Pulmonary artery endothelial cell (primary cell): ENCODE data around the gene ICAM1. TPM values are rescaled to one million over a fixed set of nuclear protein-coding genes. Genes with fewer than 3 reads are reported as not detected.
"Not testable (repeated sequence)": the region's sequence is repeated elsewhere in the genome, so short reads cannot be mapped to it uniquely, and the experiment has no call there.

Experiments used
- DNase-seq: peaks from one replicate; pipeline ENCODE4 v3.0.0-alpha.2; 2011; ENCODE audit warnings: low read depth, low spot score
- total RNA-seq: library from RNA; depleted of rRNA; stranded (reverse); fragments of >200 nt; gene quantifications from 2 replicates; pipeline ENCODE4 v1.2.3, GENCODE V29; 2014

Gene ICAM1
- total RNA-seq, 1 donor from 2014 or later: 20.1 TPM

GRCh38 chr19:10241826-10242449 is 29.0 kb upstream of the ICAM1 start:
- DNase-seq: not testable (repeated sequence)

GRCh38 chr19:10243606-10244005 is 27.3 kb upstream of the ICAM1 start:
- no peak for DNase-seq

GRCh38 chr19:10245189-10245939 is 25.6 kb upstream of the ICAM1 start:
- no peak for DNase-seq

- DNase-seq: no peak
Observed at GRCh38 chr19:10246511-10246910, 24.4 kb upstream of the ICAM1 start.

GRCh38 chr19:10251792-10252694 is 18.9 kb upstream of the ICAM1 start, which contains the start of gene MRPL4:
Gene MRPL4 (plus strand): TSS chr19:10252214. CDS start chr19:10252254, 40 bp downstream.
- peak; percentile 98 for DNase-seq

- DNase-seq: no peak
Observed at GRCh38 chr19:10252707-10253106, 18.2 kb upstream of the ICAM1 start.

GRCh38 chr19:10254244-10254643 is 16.7 kb upstream of the ICAM1 start:
- DNase-seq: no peak

- DNase-seq: no peak
Observed at GRCh38 chr19:10255358-10255757, 15.6 kb upstream of the ICAM1 start.

GRCh38 chr19:10256551-10256950 is 14.4 kb upstream of the ICAM1 start:
- no peak for DNase-seq

- no peak for DNase-seq
Observed at GRCh38 chr19:10256970-10257615, 13.8 kb upstream of the ICAM1 start.

GRCh38 chr19:10258080-10258710 is 12.7 kb upstream of the ICAM1 start:
- no peak for DNase-seq

- peak; percentile 60 for DNase-seq
Observed at GRCh38 chr19:10259162-10259905, 11.6 kb upstream of the ICAM1 start.

- DNase-seq: no peak
Observed at GRCh38 chr19:10260141-10260584, 10.8 kb upstream of the ICAM1 start.

GRCh38 chr19:10262771-10263170 is 8.1 kb upstream of the ICAM1 start:
- DNase-seq: no peak

- no peak for DNase-seq
Observed at GRCh38 chr19:10266706-10267105, 4.2 kb upstream of the ICAM1 start.

GRCh38 chr19:10268071-10268470 is 2.8 kb upstream of the ICAM1 start:
- DNase-seq: no peak

GRCh38 chr19:10269333-10270179 is 1.4 kb upstream of the ICAM1 start:
- DNase-seq: peak; percentile 79

GRCh38 chr19:10270180-10270615 is 722 bp upstream of the ICAM1 start:
- DNase-seq: no peak

- DNase-seq: no peak
Observed at GRCh38 chr19:10271543-10272086, 695 bp downstream of the ICAM1 start.
